ENCODE measurements around the gene PAN3.
A peak's percentile ranks its signal among the peaks of the same experiment; 100 is the strongest.

The PAN3 gene, protein sequence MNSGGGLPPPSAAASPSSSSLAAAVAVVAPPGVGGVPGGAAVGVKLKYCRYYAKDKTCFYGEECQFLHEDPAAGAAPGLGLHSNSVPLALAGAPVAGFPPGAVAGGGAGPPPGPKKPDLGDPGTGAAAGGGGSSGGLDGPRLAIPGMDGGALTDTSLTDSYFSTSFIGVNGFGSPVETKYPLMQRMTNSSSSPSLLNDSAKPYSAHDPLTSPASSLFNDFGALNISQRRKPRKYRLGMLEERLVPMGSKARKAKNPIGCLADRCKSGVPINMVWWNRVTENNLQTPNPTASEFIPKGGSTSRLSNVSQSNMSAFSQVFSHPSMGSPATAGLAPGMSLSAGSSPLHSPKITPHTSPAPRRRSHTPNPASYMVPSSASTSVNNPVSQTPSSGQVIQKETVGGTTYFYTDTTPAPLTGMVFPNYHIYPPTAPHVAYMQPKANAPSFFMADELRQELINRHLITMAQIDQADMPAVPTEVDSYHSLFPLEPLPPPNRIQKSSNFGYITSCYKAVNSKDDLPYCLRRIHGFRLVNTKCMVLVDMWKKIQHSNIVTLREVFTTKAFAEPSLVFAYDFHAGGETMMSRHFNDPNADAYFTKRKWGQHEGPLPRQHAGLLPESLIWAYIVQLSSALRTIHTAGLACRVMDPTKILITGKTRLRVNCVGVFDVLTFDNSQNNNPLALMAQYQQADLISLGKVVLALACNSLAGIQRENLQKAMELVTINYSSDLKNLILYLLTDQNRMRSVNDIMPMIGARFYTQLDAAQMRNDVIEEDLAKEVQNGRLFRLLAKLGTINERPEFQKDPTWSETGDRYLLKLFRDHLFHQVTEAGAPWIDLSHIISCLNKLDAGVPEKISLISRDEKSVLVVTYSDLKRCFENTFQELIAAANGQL

GRCh38 chr13:28138012-28138755 is at the start of gene PAN3:
Gene PAN3, plus strand, starts transcription at chr13:28138545. Its CDS starts 113 bp downstream, at chr13:28138658.
- peak within 1 kb of the TSS; percentile 98 for H3K27ac ChIP-seq
- no peaks in the 10 kb centered on the region for H3K27me3 ChIP-seq
- no peaks in the 10 kb centered on the region for H3K36me3 ChIP-seq
- TF ChIP-seq, protein P1, sequence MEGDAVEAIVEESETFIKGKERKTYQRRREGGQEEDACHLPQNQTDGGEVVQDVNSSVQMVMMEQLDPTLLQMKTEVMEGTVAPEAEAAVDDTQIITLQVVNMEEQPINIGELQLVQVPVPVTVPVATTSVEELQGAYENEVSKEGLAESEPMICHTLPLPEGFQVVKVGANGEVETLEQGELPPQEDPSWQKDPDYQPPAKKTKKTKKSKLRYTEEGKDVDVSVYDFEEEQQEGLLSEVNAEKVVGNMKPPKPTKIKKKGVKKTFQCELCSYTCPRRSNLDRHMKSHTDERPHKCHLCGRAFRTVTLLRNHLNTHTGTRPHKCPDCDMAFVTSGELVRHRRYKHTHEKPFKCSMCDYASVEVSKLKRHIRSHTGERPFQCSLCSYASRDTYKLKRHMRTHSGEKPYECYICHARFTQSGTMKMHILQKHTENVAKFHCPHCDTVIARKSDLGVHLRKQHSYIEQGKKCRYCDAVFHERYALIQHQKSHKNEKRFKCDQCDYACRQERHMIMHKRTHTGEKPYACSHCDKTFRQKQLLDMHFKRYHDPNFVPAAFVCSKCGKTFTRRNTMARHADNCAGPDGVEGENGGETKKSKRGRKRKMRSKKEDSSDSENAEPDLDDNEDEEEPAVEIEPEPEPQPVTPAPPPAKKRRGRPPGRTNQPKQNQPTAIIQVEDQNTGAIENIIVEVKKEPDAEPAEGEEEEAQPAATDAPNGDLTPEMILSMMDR (IDR thresholded peaks at IDR 0.05): peak; percentile 22
- H3K9me3 ChIP-seq: no peaks in the 10 kb centered on the region
- peak within 1 kb of the TSS; percentile 88 to 92 for H3K4me3 ChIP-seq (ENCODE audit: low read depth in 1 of 2, low read length in 1 of 2)
- H3K4me1 ChIP-seq (ENCODE audit: control insufficient read depth in 1 of 2, insufficient read depth in 1 of 2, low read depth in 1 of 2, low read length in 1 of 2): peaks cover 37 to 50% of the 10 kb centered on the region in 2 experiments

DNA sequence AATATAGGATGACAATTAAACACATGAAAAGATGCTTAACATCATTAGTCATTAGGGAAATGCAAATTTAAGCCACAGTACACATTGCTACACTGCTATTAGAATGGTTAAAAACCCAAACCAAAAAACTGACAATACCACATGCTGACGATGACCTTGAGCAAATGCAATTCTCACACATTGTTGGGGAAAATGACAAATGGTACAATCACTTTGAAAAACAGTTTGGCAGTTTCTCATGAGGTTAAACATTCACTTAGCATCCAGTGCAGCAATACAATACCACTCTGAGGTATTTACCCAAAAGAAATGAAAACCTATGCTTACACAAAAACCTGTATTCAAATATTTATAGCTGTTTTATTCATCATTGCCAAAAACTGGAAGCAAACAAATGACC is 49.3 kb upstream of the PAN3 start:
- Histone ChIP-seq H3K36me3 (no peaks in the 10 kb centered on the region), H3K4me1 (ENCODE audit: control insufficient read depth in 1 of 2, insufficient read depth in 1 of 2, low read depth in 1 of 2, low read length in 1 of 2) (peaks cover 2 to 3% of the 10 kb centered on the region in 2 experiments), H3K27ac (no peak overlapping the region), H3K4me3 (ENCODE audit: low read depth in 1 of 2, low read length in 1 of 2) (no peak overlapping the region), H3K9me3 (no peaks in the 10 kb centered on the region), H3K27me3 (no peaks in the 10 kb centered on the region)
- TF ChIP-seq, protein P1 (IDR thresholded peaks at IDR 0.05): no peak

DNA sequence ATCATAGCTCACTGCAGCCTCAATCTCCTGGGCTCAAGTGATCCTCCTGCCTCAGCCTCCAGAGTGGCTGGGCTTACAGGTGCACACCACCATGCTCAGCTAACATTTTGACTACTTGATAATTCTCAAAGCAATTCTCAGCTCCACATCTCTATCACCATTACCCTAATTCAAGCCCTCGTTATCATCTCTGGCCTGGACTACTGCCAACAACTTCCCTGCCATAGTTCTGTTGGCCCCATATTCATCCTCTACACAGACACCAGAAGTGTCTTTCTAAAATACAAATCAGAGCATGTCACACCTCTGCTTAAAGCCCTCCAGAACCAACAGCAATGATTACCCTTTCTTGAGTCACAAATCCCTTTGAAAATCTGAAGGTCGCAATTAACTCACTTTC is 45.9 kb upstream of the PAN3 start:
- TF ChIP-seq, protein P1 (IDR thresholded peaks at IDR 0.05): no peak
- peaks cover 8 to 10% of the 10 kb centered on the region in 2 experiments for H3K4me1 ChIP-seq (ENCODE audit: control insufficient read depth in 1 of 2, insufficient read depth in 1 of 2, low read depth in 1 of 2, low read length in 1 of 2)
- H3K27ac ChIP-seq: no peak overlapping the region
- no peak overlapping the region for H3K4me3 ChIP-seq (ENCODE audit: low read depth in 1 of 2, low read length in 1 of 2)
- no peaks in the 10 kb centered on the region for H3K36me3 ChIP-seq
- no peaks in the 10 kb centered on the region for H3K9me3 ChIP-seq
- H3K27me3 ChIP-seq: peaks cover 3% of the 10 kb centered on the region

GRCh38 chr13:28093881-28094280 is 44.5 kb upstream of the PAN3 start:
- no peaks in the 10 kb centered on the region for H3K9me3 ChIP-seq
- no peak overlapping the region for H3K27ac ChIP-seq
- peaks cover 18% of the 10 kb centered on the region for H3K27me3 ChIP-seq
- H3K4me3 ChIP-seq (ENCODE audit: low read depth in 1 of 2, low read length in 1 of 2): no peak overlapping the region
- no peaks in the 10 kb centered on the region for H3K36me3 ChIP-seq
- H3K4me1 ChIP-seq (ENCODE audit: control insufficient read depth in 1 of 2, insufficient read depth in 1 of 2, low read depth in 1 of 2, low read length in 1 of 2): peaks cover 8 to 10% of the 10 kb centered on the region in 2 experiments
- TF ChIP-seq, protein P1 (IDR thresholded peaks at IDR 0.05): no peak

GRCh38 chr13:28094306-28094705 is 44.0 kb upstream of the PAN3 start:
- H3K36me3 ChIP-seq: no peaks in the 10 kb centered on the region

More at GRCh38 chr13:28094306-28094705, 44.0 kb upstream of the PAN3 start:
- Histone ChIP-seq H3K4me1 (ENCODE audit: control insufficient read depth in 1 of 2, insufficient read depth in 1 of 2, low read depth in 1 of 2, low read length in 1 of 2) (peaks cover 8 to 11% of the 10 kb centered on the region in 2 experiments), H3K27ac (no peak overlapping the region), H3K4me3 (ENCODE audit: low read depth in 1 of 2, low read length in 1 of 2) (no peak overlapping the region), H3K9me3 (no peaks in the 10 kb centered on the region), H3K27me3 (peaks cover 22% of the 10 kb centered on the region)
- TF ChIP-seq, protein P1 (IDR thresholded peaks at IDR 0.05): no peak
